Liver (tissue), 9 donors: Measurements from ENCODE around the gene MLF1. TPM values are rescaled to one million over a fixed set of nuclear protein-coding genes. Genes with fewer than 3 reads are reported as not detected.

Source experiments
- DNase-seq: peaks from one replicate; pipeline ENCODE4 v3.0.0-alpha.2; 2017; ENCODE audit warnings: low spot score
- H3K27ac ChIP-seq, 2 donors: one replicate each; pipeline ENCODE4 v1.7.0; 2013; ENCODE audit warnings: inconsistent platforms in 2 of 2, low read length in 2 of 2, control low read depth in 1 of 2, low read depth in 1 of 2, mild to moderate bottlenecking in 1 of 2
- H3K27me3 ChIP-seq, 4 donors: one replicate each; pipeline versions ENCODE4 v1.6.1 to v1.7.0; 2013; ENCODE audit warnings: low read length in 3 of 4, inconsistent platforms in 1 of 4, mild to moderate bottlenecking in 1 of 4, moderate library complexity in 1 of 4; ENCODE audit not compliant: control insufficient read depth in 4 of 4, insufficient read depth in 4 of 4
- H3K36me3 ChIP-seq, 4 donors: one replicate each; pipeline versions ENCODE4 v1.6.1 to v1.7.0; 2013; ENCODE audit warnings: low read length in 3 of 4, mild to moderate bottlenecking in 3 of 4, low read depth in 1 of 4, moderate library complexity in 1 of 4; ENCODE audit not compliant: control insufficient read depth in 4 of 4, insufficient read depth in 3 of 4
- H3K4me1 ChIP-seq, 4 donors: one replicate each; pipeline versions ENCODE4 v1.6.1 to v1.7.0; 2013; ENCODE audit warnings: low read length in 3 of 4, mild to moderate bottlenecking in 3 of 4, moderate library complexity in 1 of 4; ENCODE audit not compliant: control insufficient read depth in 4 of 4, insufficient read depth in 4 of 4
- H3K4me3 ChIP-seq, 3 donors: one replicate each; pipeline versions ENCODE4 v1.6.1 to v1.7.0; 2013; ENCODE audit warnings: low read length in 3 of 3, control low read depth in 1 of 3, low read depth in 1 of 3, mild to moderate bottlenecking in 1 of 3
- H3K9ac ChIP-seq, 2 donors: one replicate each; pipeline ENCODE4 v1.7.0; 2013; ENCODE audit warnings: low read length in 2 of 2, mild to moderate bottlenecking in 2 of 2, moderate library complexity in 2 of 2, control low read depth in 1 of 2, low read depth in 1 of 2
- H3K9me3 ChIP-seq, 4 donors: one replicate each; pipeline versions ENCODE4 v1.6.1 to v1.7.0; 2013; ENCODE audit warnings: low read length in 3 of 4; ENCODE audit not compliant: control insufficient read depth in 4 of 4
- ATF3 ChIP-seq: IDR thresholded peaks from 2 replicates; pipeline ENCODE4 v1.6.1; 2016; ENCODE audit warnings: antibody characterized with exemption
- CTCF ChIP-seq: fragments of 150-350 bp; IDR thresholded peaks from 2 replicates; pipeline ENCODE4 v1.5.1; 2017; ENCODE audit warnings: improper control_type of control experiment, low read depth, low read length; ENCODE audit not compliant: missing input control
- EGR1 ChIP-seq, 2 donors: IDR thresholded peaks; 2 replicates each; pipeline ENCODE4 v1.6.1; 2016 to 2018; ENCODE audit warnings: antibody characterized with exemption in 2 of 2, low read depth in 2 of 2
- FOXA1 ChIP-seq: IDR thresholded peaks from 2 replicates; pipeline ENCODE4 v1.6.1; 2016; ENCODE audit warnings: antibody characterized with exemption
- FOXA2 ChIP-seq: IDR thresholded peaks from 2 replicates; pipeline ENCODE4 v1.6.1; 2016; ENCODE audit warnings: antibody characterized with exemption
- GABPA ChIP-seq, 2 donors: IDR thresholded peaks in 1 of 2; conservative IDR thresholded peaks in 1 of 2; 2 replicates each; pipeline ENCODE4 v1.6.1; 2016; ENCODE audit warnings: antibody characterized with exemption in 2 of 2, mild to moderate bottlenecking in 1 of 2, moderate library complexity in 1 of 2
- HNF4A ChIP-seq, 2 donors: conservative IDR thresholded peaks; 2 replicates each; pipeline ENCODE4 v1.6.1; 2016; ENCODE audit warnings: antibody characterized with exemption in 2 of 2, mild to moderate bottlenecking in 2 of 2
- HNF4G ChIP-seq: IDR thresholded peaks from 2 replicates; pipeline ENCODE4 v1.6.1; 2016; ENCODE audit warnings: antibody characterized with exemption
- JUND ChIP-seq, 2 donors: IDR thresholded peaks; 2 replicates each; pipeline ENCODE4 v1.6.1; 2016; ENCODE audit warnings: antibody characterized with exemption in 2 of 2
- MAX ChIP-seq: IDR thresholded peaks from 2 replicates; pipeline ENCODE4 v1.6.1; 2016; ENCODE audit warnings: antibody characterized with exemption
- NR2F2 ChIP-seq: IDR thresholded peaks from 2 replicates; pipeline ENCODE4 v1.6.1; 2016; ENCODE audit warnings: antibody characterized with exemption
- RAD21 ChIP-seq, 2 donors: IDR thresholded peaks; 2 replicates each; pipeline ENCODE4 v1.6.1; 2016; ENCODE audit warnings: antibody characterized with exemption in 2 of 2, mild to moderate bottlenecking in 2 of 2
- RXRA ChIP-seq, 2 donors: IDR thresholded peaks; 2 replicates each; pipeline ENCODE4 v1.6.1; 2017 to 2018; ENCODE audit warnings: antibody characterized with exemption in 2 of 2, mild to moderate bottlenecking in 1 of 2
- SP1 ChIP-seq: IDR thresholded peaks from 2 replicates; pipeline ENCODE4 v1.6.1; 2018; ENCODE audit warnings: antibody characterized with exemption, mild to moderate bottlenecking
- TAF1 ChIP-seq: conservative IDR thresholded peaks from 2 replicates; pipeline ENCODE4 v1.6.1; 2016; ENCODE audit warnings: antibody characterized with exemption, mild to moderate bottlenecking
- YY1 ChIP-seq: IDR thresholded peaks from 2 replicates; pipeline ENCODE4 v1.6.1; 2016; ENCODE audit warnings: antibody characterized with exemption, mild to moderate bottlenecking
- ZBTB33 ChIP-seq: IDR thresholded peaks from 2 replicates; pipeline ENCODE4 v1.6.1; 2016; ENCODE audit warnings: antibody characterized with exemption
- WGBS: extraction: QIAGEN DNeasy Blood & Tissue Kit; methylation state at CpG from one replicate; pipeline ENCODE4 v1.1.7; 2013; 5-methylcytosine and 5-hydroxymethylcytosine counted together
- polyA plus RNA-seq, 2 donors: library from polyadenylated mRNA; stranded (reverse) in 1 of 2; unstranded in 1 of 2; fragments of 200-250 nt in 1 of 2; fragments of >200 nt in 1 of 2; fragmentation: Nextera tagmentation in 1 of 2; extraction: Ambion mirVana in 1 of 2; gene quantifications; one replicate each; pipeline versions ENCODE4 v1.2.1 to v1.2.3, GENCODE V29; 2013 to 2015
- total RNA-seq, 2 donors: library from RNA; depleted of rRNA; stranded (reverse); fragments of >200 nt; gene quantifications; one replicate each; pipeline ENCODE4 v1.2.3, GENCODE V29; 2014
- TF ChIP-seq, protein P1 (sequence below): IDR thresholded peaks from 2 replicates; pipeline ENCODE4 v1.6.1; 2016; ENCODE audit warnings: antibody characterized with exemption, mild to moderate bottlenecking
- donor health status: healthy.
- donor health status: healthy.
- donor health status: healthy.
- donor health status: healthy.
- donor health status: healthy.

MLF1 gene
- total and polyA plus RNA-seq, 4 donors: 0.20 to 3.3 (median 0.45) TPM

- Histone ChIP-seq H3K9ac (no peak overlapping the region), H3K36me3 (peaks cover 0 to 40% (median 26%) of the 10 kb centered on the region in 4 donors), H3K9me3 (no peaks in the 10 kb centered on the region), H3K4me3 (no peak overlapping the region), H3K27me3 (no peaks in the 10 kb centered on the region), H3K27ac (no peak overlapping the region), H3K4me1 (peaks cover 2 to 13% (median 11%) of the 10 kb centered on the region in 4 donors)
- no peak for DNase-seq
- peak; percentile 25 for TF ChIP-seq NR2F2
- no peak for TF ChIP-seq TAF1
- TF ChIP-seq FOXA1: no peak
- no peak for TF ChIP-seq MAX
- no peak for TF ChIP-seq RXRA (IDR thresholded peaks at IDR 0.05)
- TF ChIP-seq YY1: no peak
- WGBS: 76% methylated on average over 4 of the region's 4 CpGs
These were observed 78.8 kb downstream of the MLF1 start for GRCh38 chr3:158649791-158650190.

DNA sequence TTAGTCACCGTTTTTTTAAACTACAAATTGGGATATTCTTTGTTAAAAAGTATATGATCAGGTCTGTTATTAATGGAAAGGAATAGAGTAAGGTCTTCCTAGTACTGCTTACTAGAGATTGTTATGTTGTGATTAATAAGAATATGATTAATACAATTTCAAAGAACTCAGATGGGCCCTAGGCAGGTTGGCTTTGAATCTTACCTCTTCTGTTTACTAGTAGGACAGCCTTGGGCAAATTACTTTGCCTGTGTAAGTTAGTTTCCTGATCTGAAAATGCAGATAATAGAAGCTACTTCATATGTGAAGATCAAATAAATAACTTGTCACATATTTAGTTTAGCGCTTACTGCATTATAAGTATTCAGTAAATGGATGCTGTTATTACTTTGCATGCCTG, 80.2 kb downstream of the MLF1 start:
- TF ChIP-seq GABPA (IDR thresholded peaks at IDR 0.05 in 1 of 2, conservative IDR thresholded peaks at IDR 0.05 in 1 of 2) (no peak), YY1 (no peak), JUND (IDR thresholded peaks at IDR 0.05) (no peak), HNF4G (no peak), ZBTB33 (no peak), SP1 (no peak), TAF1 (no peak), FOXA2 (no peak), ATF3 (no peak), RXRA (IDR thresholded peaks at IDR 0.05) (no peak), EGR1 (IDR thresholded peaks at IDR 0.05; ENCODE audit: low read depth in 2 of 2) (no peak), CTCF (no peak), NR2F2 (no peak), FOXA1 (no peak), RAD21 (IDR thresholded peaks at IDR 0.05) (no peak), MAX (no peak), HNF4A (conservative IDR thresholded peaks at IDR 0.05) (no peak)
- TF ChIP-seq, protein P1, sequence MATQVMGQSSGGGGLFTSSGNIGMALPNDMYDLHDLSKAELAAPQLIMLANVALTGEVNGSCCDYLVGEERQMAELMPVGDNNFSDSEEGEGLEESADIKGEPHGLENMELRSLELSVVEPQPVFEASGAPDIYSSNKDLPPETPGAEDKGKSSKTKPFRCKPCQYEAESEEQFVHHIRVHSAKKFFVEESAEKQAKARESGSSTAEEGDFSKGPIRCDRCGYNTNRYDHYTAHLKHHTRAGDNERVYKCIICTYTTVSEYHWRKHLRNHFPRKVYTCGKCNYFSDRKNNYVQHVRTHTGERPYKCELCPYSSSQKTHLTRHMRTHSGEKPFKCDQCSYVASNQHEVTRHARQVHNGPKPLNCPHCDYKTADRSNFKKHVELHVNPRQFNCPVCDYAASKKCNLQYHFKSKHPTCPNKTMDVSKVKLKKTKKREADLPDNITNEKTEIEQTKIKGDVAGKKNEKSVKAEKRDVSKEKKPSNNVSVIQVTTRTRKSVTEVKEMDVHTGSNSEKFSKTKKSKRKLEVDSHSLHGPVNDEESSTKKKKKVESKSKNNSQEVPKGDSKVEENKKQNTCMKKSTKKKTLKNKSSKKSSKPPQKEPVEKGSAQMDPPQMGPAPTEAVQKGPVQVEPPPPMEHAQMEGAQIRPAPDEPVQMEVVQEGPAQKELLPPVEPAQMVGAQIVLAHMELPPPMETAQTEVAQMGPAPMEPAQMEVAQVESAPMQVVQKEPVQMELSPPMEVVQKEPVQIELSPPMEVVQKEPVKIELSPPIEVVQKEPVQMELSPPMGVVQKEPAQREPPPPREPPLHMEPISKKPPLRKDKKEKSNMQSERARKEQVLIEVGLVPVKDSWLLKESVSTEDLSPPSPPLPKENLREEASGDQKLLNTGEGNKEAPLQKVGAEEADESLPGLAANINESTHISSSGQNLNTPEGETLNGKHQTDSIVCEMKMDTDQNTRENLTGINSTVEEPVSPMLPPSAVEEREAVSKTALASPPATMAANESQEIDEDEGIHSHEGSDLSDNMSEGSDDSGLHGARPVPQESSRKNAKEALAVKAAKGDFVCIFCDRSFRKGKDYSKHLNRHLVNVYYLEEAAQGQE: no peak
- DNase-seq: no peak
- Histone ChIP-seq H3K36me3 (peaks cover 0 to 46% (median 32%) of the 10 kb centered on the region in 4 donors), H3K9ac (no peak overlapping the region), H3K9me3 (no peaks in the 10 kb centered on the region), H3K4me3 (no peak overlapping the region), H3K27me3 (no peaks in the 10 kb centered on the region), H3K27ac (no peak overlapping the region), H3K4me1 (peaks cover 0 to 3% (median under 1%) of the 10 kb centered on the region in 4 donors)
- WGBS: 97% methylated on average over 2 of the region's 2 CpGs
